ENCODE data around the gene ADGRL2.

GRCh38 chr1:81833722-81834121, 33.0 kb downstream of the ADGRL2 start:
- no peak for TF ChIP-seq JUND (IDR thresholded peaks at IDR 0.05; ENCODE audit: borderline replicate concordance, low read depth, low read length)
- no peak for TF ChIP-seq JUND (tag; IDR thresholded peaks at IDR 0.05; ENCODE audit: borderline replicate concordance, low read depth, low read length)
- TF ChIP-seq NEUROD1 (IDR thresholded peaks at IDR 0.05; ENCODE audit: borderline replicate concordance, low read depth, low read length, partially characterized antibody) = no peak
- TF ChIP-seq HDAC6 (IDR thresholded peaks at IDR 0.05; ENCODE audit: low read depth, low read length) = no peak
